HG03139 (cell line): ENCODE data around the gene NFX1.

Experiments used
- ATAC-seq: cut with Tn5 transposase; IDR thresholded peaks from one replicate; pipeline ENCODE4 v1.9.1; 2021; ENCODE audit not compliant: unreplicated experiment

The NFX1 gene

GRCh38 chr9:33290247-33291030 lies at the start of gene NFX1:
Gene NFX1, plus strand, starts transcription at chr9:33290516. Its CDS starts 57 bp downstream, at chr9:33290573.
- ATAC-seq, result peak; percentile 80

DNA sequence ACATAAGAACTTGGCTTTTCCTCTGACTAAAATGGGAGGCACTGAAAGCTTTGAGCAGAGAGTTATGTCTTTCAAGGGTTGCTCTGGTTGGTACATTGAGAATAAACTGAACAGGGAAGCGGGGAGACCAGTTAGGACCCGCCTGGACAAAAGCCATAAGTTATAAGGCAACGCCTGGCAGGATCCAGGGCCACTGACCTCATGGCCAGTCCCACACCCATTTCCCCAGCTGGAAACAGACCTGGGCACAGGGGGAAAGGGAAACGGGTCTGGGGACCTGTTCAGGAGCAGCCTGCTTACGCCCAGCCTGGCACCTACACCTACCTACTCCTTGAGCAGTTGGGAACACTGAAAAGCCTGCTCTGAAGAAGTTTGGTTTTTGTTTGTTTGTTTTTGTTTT lies 49.0 kb upstream of the NFX1 start:
- ATAC-seq, result no peak

- ATAC-seq, result no peak
Observed at GRCh38 chr9:33242609-33243134, 47.6 kb upstream of the NFX1 start.

DNA sequence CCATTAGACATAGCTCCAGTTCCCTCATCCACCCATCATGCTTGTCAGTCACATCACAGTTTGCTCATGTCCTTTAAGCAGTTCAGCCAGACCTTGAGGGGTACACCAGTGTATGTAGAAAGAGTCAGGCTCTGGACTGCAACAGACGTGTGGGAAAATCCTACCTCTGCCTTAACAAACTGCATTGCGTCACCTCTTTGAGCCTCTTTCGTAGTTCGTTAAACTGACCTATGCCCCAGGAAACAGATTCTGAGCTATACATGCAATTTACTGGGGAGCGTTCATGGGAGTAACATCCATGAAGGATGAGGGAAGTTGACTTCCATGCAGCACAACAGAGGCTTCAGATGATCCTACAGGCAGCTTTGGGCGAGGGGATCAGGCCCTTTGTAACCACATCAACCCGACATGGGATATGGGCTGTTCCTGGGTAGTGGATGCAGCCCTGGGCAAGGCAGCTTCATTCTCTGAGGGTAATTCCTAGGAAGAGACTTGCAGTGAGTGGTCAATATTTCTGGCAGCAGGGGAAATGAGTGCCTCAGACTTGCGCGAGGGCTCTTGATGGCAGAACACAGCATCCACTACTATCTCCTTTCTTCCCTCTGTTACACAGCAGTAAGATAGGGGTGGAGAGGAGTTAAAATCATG lies 46.1 kb upstream of the NFX1 start:
- no peak for ATAC-seq

- ATAC-seq, result no peak
Observed at GRCh38 chr9:33245341-33245740, 45.0 kb upstream of the NFX1 start.

DNA sequence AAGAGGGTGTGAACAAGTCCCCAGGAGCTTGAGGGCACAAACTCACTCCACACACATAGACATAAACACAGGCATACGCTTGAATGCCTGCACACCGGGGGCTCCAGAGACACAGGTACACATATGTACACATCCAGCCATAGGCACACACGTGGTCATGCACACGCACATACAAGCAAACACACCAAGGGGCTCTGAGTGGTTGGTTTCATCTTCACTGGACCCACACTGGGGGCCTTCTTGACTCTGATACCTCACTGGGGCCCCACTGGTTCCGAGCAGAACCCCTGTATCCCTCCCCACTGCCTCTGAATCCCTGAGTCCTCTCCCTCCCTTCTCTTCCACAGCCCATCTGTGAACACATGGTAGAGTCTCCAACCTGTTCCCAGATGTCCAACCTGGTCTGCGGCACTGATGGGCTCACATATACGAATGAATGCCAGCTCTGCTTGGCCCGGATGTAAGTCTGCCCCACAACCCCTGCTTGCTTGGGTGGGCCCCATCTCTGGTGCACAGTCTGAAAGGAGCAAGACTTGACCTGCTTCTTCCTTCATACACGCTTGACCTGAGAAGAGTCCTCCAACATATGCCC lies 44.0 kb upstream of the NFX1 start:
- ATAC-seq, result no peak

DNA sequence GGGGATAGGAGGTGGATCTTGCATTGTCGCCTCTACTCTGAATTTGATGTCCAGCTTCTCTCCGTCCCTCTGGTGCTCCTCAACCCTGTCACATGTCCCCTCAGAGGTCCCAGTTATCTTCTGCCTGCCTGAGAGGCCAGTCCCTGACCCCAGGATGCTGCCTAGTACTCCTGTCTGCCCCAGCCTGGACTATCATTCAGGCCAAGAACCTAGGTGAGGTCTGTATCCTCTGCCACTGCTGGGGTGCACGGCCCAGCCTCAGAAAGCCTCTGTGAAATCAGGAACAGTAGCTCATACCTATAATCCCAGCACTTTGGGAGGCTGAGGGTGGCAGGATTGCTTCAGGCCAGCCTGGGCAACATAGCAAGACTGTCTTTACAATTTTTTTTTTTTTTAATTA lies 41.7 kb upstream of the NFX1 start:
- ATAC-seq, result no peak

- no peak for ATAC-seq
Observed at GRCh38 chr9:33249087-33249658, 41.1 kb upstream of the NFX1 start.

DNA sequence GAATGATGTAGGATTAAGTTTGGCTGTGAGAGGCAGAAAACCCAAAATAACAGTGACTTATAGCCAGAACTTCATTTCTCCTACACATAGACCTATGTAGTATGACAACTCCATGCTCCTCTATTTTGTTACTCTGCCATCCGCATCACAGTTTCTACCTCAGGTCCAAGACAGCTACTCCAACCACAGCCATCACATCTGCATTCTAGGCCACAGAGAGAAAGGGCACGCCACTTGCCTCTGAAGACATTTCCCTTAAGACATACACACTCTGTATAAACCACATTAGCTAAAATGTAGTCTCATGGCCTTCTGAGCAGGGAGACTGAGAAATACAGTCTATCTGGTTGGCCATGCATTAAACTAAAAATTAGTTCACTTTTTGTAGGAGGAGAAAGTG lies 40.3 kb upstream of the NFX1 start:
- ATAC-seq, result no peak

- no peak for ATAC-seq
Observed at GRCh38 chr9:33250458-33250995, 39.8 kb upstream of the NFX1 start.

- ATAC-seq, result no peak
Observed at GRCh38 chr9:33254211-33254610, 36.1 kb upstream of the NFX1 start.

DNA sequence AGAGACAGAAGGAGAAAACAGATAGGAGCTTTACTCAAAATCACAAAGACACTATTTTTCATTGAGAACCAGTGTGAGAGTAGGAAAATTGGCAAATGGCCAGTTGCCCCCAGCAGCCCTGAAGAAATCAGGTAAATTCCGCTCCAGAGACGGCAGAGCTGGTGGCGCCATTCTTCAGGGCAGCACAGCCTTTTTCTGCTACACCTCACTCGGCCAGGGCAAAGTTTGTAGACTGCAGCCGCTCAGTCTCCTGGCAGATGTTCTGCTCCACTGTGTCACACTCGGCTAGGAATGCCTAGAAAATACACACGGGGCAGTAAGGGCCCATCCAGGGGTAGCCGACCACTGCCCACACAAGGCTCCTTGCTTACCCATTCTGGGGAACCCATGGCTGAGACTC lies 35.3 kb upstream of the NFX1 start:
- no peak for ATAC-seq

DNA sequence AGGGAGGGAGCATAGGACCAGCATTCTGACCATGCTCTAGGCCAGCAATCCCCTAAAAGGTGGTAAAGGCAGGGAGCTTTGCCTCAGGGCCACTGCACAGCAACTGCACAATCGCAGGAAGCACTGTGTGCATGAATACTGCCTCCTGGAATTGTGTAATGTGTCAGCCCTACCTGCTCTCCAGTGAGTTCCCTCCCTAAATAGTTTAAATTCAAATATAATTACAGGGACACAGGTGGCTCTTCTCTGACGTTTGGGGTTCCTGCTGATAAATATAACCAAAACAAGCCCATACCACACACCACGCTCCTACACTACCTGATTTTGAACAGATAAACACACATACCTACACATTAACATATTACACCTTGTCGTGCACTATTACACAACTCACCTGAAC lies 34.8 kb upstream of the NFX1 start:
- ATAC-seq, result no peak

- ATAC-seq, result no peak
Observed at GRCh38 chr9:33256236-33256635, 34.1 kb upstream of the NFX1 start.

GRCh38 chr9:33257276-33257675 lies 33.0 kb upstream of the NFX1 start:
- ATAC-seq, result no peak

DNA sequence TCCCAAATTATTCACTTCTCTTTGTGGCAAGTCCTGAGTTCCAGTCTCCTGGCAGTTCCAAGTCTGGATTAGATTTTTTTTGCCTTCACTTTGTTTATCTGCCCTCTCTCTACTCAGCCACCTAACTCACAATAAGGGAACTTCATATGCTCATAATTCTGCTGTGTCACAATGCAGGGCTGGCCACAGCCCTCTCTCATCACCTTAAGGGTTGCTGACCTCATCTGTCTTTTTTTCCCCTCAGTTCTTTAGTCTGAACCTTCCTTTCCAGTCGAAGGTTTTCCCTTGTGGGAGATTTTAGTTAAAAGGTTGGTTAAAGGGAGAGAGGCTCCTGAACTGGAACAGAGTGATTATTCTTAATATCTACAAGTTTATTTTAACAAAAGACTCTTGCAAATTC lies 29.9 kb upstream of the NFX1 start:
- ATAC-seq, result no peak

DNA sequence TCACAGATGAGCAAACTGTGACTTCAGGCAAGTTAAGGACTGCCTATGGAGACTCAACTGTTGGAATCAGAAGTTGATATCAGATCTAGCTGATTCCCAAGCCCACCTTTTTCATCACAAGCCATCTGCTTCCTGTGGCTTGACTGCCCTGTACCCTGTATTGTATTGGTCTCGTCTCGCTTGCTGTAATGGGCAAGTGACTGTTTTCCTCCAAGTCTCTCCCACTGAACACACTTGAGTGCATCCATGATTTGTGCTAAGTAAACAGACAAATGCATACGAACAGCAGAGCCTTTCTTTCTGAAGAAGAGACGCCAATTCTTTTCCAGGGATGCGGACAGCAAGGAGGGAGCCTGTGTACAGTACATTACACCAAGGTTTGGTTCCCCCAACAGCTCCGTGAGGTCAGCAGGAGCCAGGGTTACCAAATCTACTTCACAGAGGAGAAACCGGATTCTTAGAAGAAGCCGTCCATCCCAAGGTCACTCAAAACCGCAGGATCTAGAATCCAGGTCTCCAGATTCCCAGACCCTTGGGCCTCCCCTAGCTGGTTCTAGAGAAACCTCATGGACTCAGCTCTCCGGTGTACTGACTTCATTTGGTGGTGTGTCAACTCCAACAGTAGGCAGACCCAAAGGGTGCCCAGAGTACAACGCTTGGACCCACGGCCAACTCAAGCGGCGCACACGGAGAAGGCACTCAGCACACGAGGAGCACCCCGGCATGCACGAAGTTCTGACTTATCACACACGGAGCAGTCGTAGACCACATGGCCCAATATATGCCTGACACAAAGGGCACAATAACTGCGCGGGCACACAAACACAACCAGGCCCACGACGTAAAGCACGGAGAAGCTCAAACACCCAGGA lies 26.9 kb upstream of the NFX1 start:
- ATAC-seq, result no peak

DNA sequence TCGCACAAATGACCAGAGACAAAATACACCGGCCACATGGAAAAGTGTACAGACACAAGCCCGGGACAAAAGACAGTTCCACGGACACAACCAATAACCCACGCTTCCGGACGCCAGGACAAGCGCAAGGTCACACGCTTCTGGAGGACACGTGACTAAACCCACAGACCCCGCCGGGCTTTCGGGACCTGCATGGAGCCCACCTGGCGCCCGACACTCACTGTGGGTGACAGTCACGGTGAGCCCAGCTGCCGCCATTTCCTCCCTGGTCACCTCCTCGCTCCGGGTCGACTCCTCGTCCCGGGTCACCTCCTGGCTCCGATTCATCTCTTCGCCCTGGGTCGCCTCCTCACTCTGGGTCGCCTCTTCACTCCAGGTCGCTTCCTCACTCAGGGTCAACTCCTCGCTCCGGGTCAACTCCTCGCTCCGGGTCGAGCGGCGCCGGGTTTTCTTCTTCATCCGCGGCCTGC lies 26.3 kb upstream of the NFX1 start:
- peak; percentile 10 for ATAC-seq

GRCh38 chr9:33264473-33265177 lies 25.7 kb upstream of the NFX1 start, which contains the start of the genes BAG1 and CHMP5:
Gene BAG1, minus strand, starts transcription at chr9:33264708.
Gene CHMP5, plus strand, starts transcription at chr9:33265049. Its CDS starts 30 bp downstream, at chr9:33265079.
- ATAC-seq, result peak; percentile 77
